Ramos (cell line): Measurements from ENCODE around the gene NDUFB1.

Experiments used
- in situ Hi-C: fragments of 300-500 bp; cut with MboI; formaldehyde crosslinking; loops from one replicate; pipeline ENCODE4 v1.14.3; 2022; ENCODE audit warnings: low sequenced_read_pairs; ENCODE audit not compliant: unreplicated experiment

Gene NDUFB1

DNA sequence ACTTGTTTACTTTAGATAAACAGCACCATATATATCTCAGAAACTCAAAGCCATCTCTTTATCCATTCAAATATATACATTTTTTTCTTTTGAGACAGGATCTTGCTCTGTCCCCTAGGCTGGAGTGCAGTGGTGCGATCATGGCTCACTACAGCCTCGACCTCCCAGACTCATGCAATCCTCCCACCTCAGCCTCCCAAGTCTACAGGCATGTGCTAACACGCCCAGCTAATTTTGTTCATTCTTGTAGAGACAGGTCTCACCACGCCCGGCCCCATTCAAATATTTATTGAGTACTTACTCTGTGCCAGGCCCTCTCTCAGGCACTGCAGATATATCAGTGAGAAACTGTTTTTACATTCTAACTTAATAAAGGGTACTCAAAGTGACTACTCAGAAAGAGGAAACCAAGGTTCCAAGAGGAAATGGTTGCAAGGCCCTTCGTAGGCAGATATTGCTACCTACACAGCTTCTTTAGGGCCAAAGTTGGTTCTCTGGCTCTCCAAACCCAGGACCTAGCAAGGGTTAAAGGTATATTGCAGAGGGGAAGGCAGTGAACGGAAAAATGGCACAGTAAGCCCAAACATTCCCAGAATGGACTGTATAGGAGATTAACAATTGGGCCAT is 18.0 kb downstream of the NDUFB1 start:
- in situ Hi-C loops, result no loop called here

DNA sequence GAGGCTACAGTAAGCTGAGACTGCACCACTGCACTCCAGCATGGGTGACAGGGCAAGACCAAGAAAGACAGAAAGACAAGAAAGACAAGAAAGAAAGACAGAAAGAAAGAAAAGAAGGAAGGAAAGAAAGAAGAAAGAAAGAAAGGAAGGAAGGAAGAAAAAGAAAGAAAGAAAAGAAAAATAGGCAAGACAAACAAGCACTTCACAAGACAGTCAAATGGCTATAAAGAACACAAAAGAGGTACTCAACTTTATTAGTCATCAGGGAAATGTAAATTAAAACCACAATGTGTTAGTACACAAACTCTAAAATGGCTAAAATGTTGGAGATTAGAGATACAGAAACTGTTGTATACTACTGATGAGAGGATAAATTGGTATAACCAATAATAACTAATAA is 21.7 kb downstream of the NDUFB1 start:
- in situ Hi-C loops, result no loop called here

DNA sequence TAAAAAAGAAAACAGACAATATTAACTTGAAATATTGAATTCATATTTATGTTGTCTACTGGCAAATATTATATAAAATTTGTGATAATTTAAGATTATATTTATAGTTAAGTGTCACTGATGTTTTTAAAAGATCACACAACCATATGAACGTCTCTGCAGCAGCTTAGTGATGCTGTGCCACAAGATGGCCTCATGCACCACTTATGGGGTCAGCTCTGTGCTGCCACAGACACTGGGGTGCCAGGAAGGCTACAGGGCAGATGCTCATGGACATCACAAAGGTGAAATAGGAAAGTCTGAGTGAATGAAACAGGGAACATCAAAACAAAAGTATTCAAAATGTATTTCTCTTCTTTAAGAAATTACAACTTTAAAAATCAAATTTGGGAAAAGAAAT is 28.2 kb downstream of the NDUFB1 start:
- in situ Hi-C loops, result no loop called here

DNA sequence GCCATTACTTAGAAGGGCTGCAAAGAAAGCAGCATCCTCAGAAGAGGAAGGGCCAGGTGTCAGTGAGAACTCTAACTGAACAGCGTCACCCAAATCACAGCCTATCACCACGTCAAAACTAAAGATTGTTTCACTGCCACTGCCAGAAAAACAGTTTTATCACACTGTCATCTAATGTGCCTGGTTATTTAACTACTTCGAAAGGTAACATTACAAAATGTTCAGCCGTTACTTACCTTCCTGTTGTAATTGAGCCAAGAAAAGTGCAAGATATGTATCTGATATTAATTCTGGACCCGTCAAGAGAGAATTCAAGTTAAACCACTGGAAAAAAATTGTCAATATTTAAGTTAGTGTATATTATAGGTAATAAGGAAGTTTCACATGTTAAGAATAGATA is 33.0 kb downstream of the NDUFB1 start:
- in situ Hi-C loops, result no loop called here

DNA sequence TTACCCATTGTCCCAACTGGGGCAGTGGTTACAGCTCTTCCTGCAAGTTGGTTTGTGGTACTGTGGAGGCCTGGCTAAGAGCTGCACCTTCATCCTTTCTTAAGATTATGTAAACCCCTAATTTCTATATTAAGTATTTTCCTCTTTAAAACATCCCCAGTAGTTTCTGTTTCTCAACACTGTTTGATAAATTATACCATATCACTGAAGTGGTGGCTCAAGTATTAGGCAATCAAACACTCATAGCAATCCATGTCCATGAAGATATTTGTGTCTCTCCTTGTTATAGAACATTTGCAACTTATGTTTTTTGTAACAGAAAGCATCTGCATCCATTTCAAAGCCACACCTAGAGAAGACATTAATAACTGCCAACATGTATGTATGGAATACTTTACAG is 47.0 kb downstream of the NDUFB1 start:
- in situ Hi-C loops, result no loop called here
